Tibial nerve (tissue), 4 donors: ENCODE measurements around the gene PPP1R14B.

Source experiments
- EP300 ChIP-seq, 2 donors: sonication (generic); formaldehyde crosslinking; IDR thresholded peaks; one replicate each; pipeline ENCODE4 v1.6.1; 2017; ENCODE audit warnings: antibody characterized with exemption in 2 of 2, mild to moderate bottlenecking in 1 of 2
- POLR2A ChIP-seq, 2 donors: fragments of 450-650 bp; IDR thresholded peaks; one replicate each; pipeline ENCODE4 v1.6.1; 2017; ENCODE audit warnings: antibody characterized with exemption in 2 of 2, mild to moderate bottlenecking in 2 of 2, moderate library complexity in 2 of 2
- TF ChIP-seq, protein P1 (sequence below), 5 experiments: fragments of 200-600 bp in 3 of 5; fragments of 450-650 bp in 2 of 5; sonication (generic) in 3 of 5; IDR thresholded peaks; one replicate each; pipeline ENCODE4 v1.5.1; 2016 to 2019; ENCODE audit warnings: antibody characterized with exemption in 5 of 5, mild to moderate bottlenecking in 3 of 5, moderate library complexity in 2 of 5

DNA sequence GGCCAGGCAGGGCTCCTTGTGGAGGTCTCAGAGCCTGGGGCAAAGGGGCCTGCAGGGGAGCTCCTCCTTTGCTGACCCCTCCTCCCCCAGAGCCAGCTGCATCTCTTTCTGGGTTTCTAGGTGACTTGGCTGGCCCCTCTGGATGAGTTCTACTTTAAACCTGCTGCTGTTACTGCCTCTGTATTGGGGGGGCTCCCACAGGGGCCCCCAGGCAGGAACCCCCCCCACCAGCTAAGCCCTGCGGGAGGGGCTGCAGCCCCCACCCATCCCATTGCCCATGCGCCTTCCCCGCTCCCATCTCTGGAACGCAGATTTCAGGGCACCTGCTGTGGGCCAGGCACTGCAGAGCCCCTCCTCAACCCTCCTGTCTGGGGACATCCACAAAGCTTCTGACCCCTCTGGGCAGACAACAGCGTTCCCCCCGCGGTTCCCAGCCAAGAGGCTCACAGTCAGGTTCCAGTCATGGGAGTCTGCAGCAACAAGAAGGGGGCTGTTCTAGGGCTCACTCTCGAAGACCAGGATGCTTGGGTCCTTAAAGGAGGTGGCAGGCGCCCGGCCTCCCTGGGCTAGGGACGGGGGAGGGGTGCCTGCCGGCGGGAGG lies 3.8 kb upstream of the PPP1R14B start:
- TF ChIP-seq, protein P1, sequence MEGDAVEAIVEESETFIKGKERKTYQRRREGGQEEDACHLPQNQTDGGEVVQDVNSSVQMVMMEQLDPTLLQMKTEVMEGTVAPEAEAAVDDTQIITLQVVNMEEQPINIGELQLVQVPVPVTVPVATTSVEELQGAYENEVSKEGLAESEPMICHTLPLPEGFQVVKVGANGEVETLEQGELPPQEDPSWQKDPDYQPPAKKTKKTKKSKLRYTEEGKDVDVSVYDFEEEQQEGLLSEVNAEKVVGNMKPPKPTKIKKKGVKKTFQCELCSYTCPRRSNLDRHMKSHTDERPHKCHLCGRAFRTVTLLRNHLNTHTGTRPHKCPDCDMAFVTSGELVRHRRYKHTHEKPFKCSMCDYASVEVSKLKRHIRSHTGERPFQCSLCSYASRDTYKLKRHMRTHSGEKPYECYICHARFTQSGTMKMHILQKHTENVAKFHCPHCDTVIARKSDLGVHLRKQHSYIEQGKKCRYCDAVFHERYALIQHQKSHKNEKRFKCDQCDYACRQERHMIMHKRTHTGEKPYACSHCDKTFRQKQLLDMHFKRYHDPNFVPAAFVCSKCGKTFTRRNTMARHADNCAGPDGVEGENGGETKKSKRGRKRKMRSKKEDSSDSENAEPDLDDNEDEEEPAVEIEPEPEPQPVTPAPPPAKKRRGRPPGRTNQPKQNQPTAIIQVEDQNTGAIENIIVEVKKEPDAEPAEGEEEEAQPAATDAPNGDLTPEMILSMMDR (IDR thresholded peaks at IDR 0.05), result no peak
- no peak for TF ChIP-seq POLR2A (IDR thresholded peaks at IDR 0.05)
- no peak for TF ChIP-seq EP300 (IDR thresholded peaks at IDR 0.05)
